ENCODE data around the gene FAM241B.

FAM241B gene

DNA sequence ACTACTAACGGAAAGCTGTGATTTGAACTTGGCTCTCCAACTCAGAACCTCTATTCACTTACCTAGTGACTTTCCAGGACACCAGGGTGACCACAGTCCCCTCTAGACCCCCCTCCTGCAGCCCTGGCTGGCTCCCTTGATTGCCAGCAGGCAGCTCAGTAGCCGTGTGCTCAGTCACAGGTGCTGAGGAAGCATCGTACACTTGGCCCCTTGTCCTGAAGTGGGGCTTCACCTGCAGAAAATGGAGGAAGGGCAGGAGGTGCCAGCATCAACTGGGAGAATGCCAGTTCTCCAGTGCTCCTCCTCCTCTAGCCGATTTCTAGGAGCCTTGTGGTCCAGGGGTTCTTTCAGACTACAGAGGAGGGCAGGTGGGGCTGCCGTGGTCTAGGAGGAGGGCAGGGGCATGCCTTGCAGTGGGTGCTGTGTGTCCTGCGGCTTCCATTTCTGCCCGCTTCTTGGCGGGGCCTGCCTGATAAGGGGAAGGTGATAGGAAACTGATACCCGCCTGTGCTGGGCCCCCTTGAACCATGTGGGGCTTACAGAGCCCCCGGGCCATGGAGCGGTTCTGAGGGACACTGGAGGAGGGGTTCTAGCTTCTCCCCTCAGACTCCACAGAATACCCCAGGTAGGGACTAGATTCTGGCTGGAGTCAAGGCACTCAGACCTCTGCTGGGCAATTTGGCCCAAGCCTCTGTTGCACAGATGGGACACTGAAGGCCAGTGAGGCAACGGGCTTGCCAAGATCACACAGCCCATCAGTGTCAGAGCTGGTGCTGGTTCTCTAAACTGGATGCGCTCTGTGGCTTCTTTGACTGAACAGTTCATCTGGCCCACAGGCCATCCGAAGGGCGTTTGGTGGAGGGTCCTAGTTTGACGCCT, 14.0 kb downstream of the FAM241B start:
- Histone ChIP-seq H3K4me2 (ENCODE audit: low read length, poor library complexity, severe bottlenecking) (no peak overlapping the region), H3K27me3 (ENCODE audit: control insufficient read depth in 1 of 2, insufficient read depth in 1 of 2, low read length in 2 of 2) (peaks cover 30 to 88% of the 10 kb centered on the region in 2 experiments)

DNA sequence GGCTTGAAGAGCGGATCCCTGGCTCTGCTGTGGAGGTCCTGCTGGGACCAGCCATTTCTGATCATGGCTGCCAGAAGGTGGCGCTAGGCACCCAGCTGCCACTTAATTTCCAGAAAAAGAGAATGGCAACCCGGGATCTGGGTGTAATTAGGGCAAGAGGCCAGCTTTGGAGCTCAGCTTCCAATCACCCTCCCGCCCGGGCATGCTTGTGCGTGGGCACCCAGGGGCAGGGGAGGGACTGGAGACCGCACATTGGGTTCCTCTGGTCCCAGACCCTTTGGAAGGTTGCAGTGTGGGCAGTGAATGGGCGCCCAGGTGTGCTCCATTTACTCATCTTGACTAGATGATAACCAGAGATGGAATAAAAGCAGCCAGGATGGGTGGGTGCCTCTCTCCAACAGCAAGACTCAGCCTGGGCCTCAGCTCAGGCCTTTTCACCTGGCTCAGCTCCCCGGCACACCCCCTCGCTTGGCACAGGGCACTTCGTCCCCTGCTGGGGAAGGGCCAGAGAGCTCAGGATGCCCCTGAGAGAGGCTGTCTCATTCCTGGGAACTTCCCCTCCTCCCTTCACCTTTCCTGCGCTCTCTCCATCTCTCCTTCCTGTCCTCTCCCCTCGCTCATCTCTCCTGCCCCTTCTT, 14.7 kb downstream of the FAM241B start:
- no peak overlapping the region for H2BK5ac ChIP-seq (ENCODE audit: low read depth, low read length, poor library complexity, severe bottlenecking)
- H3K14ac ChIP-seq (ENCODE audit: low read length in 2 of 2): no peak overlapping the region
- peaks cover 17% of the 10 kb centered on the region for H3K4me1 ChIP-seq (ENCODE audit: control insufficient read depth, insufficient read depth, low read depth, low read length)
- no peaks in the 10 kb centered on the region for H3K9me3 ChIP-seq (ENCODE audit: control insufficient read depth, low read length)
- no peak overlapping the region for H3K27ac ChIP-seq (ENCODE audit: low read length, poor library complexity, severe bottlenecking)
- peaks cover 30 to 95% of the 10 kb centered on the region in 2 experiments for H3K27me3 ChIP-seq (ENCODE audit: control insufficient read depth in 1 of 2, insufficient read depth in 1 of 2, low read length in 2 of 2)
- 48% methylated on average over 13 of the region's 13 CpGs for WGBS
- peak; percentile 59 for DNase-seq
- no peak overlapping the region for H2BK15ac ChIP-seq (ENCODE audit: low read depth, poor library complexity, severe bottlenecking)
- no peak overlapping the region for H3K4me2 ChIP-seq (ENCODE audit: low read length, poor library complexity, severe bottlenecking)
- H3K36me3 ChIP-seq (ENCODE audit: control insufficient read depth in 1 of 2, insufficient read depth in 2 of 2, low read depth in 1 of 2, low read length in 2 of 2): no peaks in the 10 kb centered on the region
- no peak overlapping the region for H4K91ac ChIP-seq (ENCODE audit: low read length)
- no peak overlapping the region for H2AK5ac ChIP-seq (ENCODE audit: low read length, severe bottlenecking)
- no peak overlapping the region for H2BK12ac ChIP-seq (ENCODE audit: low read length in 2 of 2)
- no peak overlapping the region for H3K23ac ChIP-seq (ENCODE audit: low read length in 2 of 2)
- H3K4me3 ChIP-seq (ENCODE audit: insufficient read depth in 1 of 2, low read depth in 1 of 2, low read length in 2 of 2): no peak overlapping the region
- H3K4ac ChIP-seq (ENCODE audit: low read depth in 1 of 2, low read length in 2 of 2): no peak overlapping the region
- H3K9ac ChIP-seq (ENCODE audit: low read length): no peak overlapping the region
- no peak overlapping the region for H2BK120ac ChIP-seq (ENCODE audit: low read depth, low read length)
- H4K8ac ChIP-seq (ENCODE audit: low read length): no peak overlapping the region
- no peak overlapping the region for H3K18ac ChIP-seq (ENCODE audit: low read depth in 1 of 2, low read length in 2 of 2)
- H3K79me1 ChIP-seq (replicated peaks; ENCODE audit: low read length, poor library complexity, severe bottlenecking): no peaks in the 10 kb centered on the region
- no peak overlapping the region for H2AFZ ChIP-seq (ENCODE audit: low read depth, low read length)

More for the DNA sequence above, 14.0 kb downstream of the FAM241B start:
- Histone ChIP-seq H2AFZ (ENCODE audit: low read depth, low read length) (no peak overlapping the region), H4K8ac (ENCODE audit: low read length) (no peak overlapping the region), H2AK5ac (ENCODE audit: low read length, severe bottlenecking) (no peak overlapping the region), H3K4me1 (ENCODE audit: control insufficient read depth, insufficient read depth, low read depth, low read length) (peaks cover 13% of the 10 kb centered on the region), H4K91ac (ENCODE audit: low read length) (no peak overlapping the region), H2BK120ac (ENCODE audit: low read depth, low read length) (no peak overlapping the region), H3K14ac (ENCODE audit: low read length in 2 of 2) (no peak overlapping the region), H3K36me3 (ENCODE audit: control insufficient read depth in 1 of 2, insufficient read depth in 2 of 2, low read depth in 1 of 2, low read length in 2 of 2) (no peaks in the 10 kb centered on the region), H3K23ac (ENCODE audit: low read length in 2 of 2) (no peak overlapping the region), H3K27ac (ENCODE audit: low read length, poor library complexity, severe bottlenecking) (no peak overlapping the region), H3K18ac (ENCODE audit: low read depth in 1 of 2, low read length in 2 of 2) (no peak overlapping the region), H3K4ac (ENCODE audit: low read depth in 1 of 2, low read length in 2 of 2) (no peak overlapping the region), H2BK15ac (ENCODE audit: low read depth, poor library complexity, severe bottlenecking) (no peak overlapping the region), H2BK12ac (ENCODE audit: low read length in 2 of 2) (no peak overlapping the region), H3K4me3 (ENCODE audit: insufficient read depth in 1 of 2, low read depth in 1 of 2, low read length in 2 of 2) (no peak overlapping the region), H2BK5ac (ENCODE audit: low read depth, low read length, poor library complexity, severe bottlenecking) (no peak overlapping the region), H3K9ac (ENCODE audit: low read length) (no peak overlapping the region), H3K79me1 (replicated peaks; ENCODE audit: low read length, poor library complexity, severe bottlenecking) (no peaks in the 10 kb centered on the region), H3K9me3 (ENCODE audit: control insufficient read depth, low read length) (no peaks in the 10 kb centered on the region)
- 64% methylated on average over 16 of the region's 16 CpGs for WGBS
- DNase-seq: no peak

DNA sequence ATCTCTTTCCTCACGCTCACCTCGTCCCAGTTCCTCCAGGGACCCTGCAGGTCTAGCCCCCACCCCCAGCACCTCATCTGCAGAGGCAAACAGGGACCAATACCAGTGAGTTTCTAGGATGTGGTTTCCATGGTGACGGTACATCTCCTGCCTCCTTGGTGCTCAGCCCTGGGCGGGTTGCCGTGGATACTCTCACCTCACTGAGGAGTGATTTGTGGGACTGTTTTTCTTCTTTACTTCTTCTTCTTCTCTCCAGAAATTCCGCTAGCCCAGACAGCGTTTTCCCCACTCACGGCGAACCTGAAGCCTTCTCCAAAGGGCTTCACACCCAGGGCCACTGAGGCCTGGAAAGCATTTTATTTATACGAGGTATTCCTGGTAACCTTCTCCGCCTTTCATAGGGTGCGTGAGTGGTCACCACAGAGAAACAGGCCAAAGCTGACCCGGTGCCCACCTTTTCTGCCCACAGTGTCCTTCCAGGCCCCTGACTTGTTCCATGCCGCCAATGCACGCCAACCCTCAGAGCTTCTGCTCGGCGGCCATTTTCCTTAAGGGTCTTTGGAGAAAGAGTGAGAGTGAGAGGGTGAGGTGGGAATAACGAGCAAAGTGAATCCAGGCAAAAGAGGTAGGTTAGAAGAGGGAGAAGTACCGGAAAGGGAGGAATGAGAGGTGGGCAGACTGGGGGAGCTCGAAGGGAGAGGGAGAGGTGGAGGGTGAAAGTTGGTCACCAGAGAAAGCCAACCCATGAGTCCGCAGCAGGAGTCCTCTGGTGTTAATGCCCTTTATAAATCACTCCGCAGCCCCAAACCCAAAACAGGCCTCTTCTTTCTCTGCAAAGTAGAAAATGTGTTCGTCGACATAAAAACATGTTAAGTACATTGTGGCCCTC, 15.5 kb downstream of the FAM241B start:
- H2AFZ ChIP-seq (ENCODE audit: low read depth, low read length): no peak overlapping the region
- no peak overlapping the region for H2BK120ac ChIP-seq (ENCODE audit: low read depth, low read length)
- no peaks in the 10 kb centered on the region for H3K36me3 ChIP-seq (ENCODE audit: control insufficient read depth in 1 of 2, insufficient read depth in 2 of 2, low read depth in 1 of 2, low read length in 2 of 2)
- no peak overlapping the region for H3K23ac ChIP-seq (ENCODE audit: low read length in 2 of 2)
- H3K4me2 ChIP-seq (ENCODE audit: low read length, poor library complexity, severe bottlenecking): no peak overlapping the region
- no peak for DNase-seq
- no peak overlapping the region for H3K18ac ChIP-seq (ENCODE audit: low read depth in 1 of 2, low read length in 2 of 2)
- H4K91ac ChIP-seq (ENCODE audit: low read length): no peak overlapping the region
- H3K4ac ChIP-seq (ENCODE audit: low read depth in 1 of 2, low read length in 2 of 2): no peak overlapping the region
- H2AK5ac ChIP-seq (ENCODE audit: low read length, severe bottlenecking): no peak overlapping the region
- H2BK12ac ChIP-seq (ENCODE audit: low read length in 2 of 2): no peak overlapping the region
- no peak overlapping the region for H3K27ac ChIP-seq (ENCODE audit: low read length, poor library complexity, severe bottlenecking)
- no peak overlapping the region for H3K9ac ChIP-seq (ENCODE audit: low read length)
- H2BK5ac ChIP-seq (ENCODE audit: low read depth, low read length, poor library complexity, severe bottlenecking): no peak overlapping the region
- H3K79me1 ChIP-seq (replicated peaks; ENCODE audit: low read length, poor library complexity, severe bottlenecking): no peaks in the 10 kb centered on the region
- H4K8ac ChIP-seq (ENCODE audit: low read length): no peak overlapping the region
- peaks cover 30 to 95% of the 10 kb centered on the region in 2 experiments for H3K27me3 ChIP-seq (ENCODE audit: control insufficient read depth in 1 of 2, insufficient read depth in 1 of 2, low read length in 2 of 2)
- no peaks in the 10 kb centered on the region for H3K9me3 ChIP-seq (ENCODE audit: control insufficient read depth, low read length)
- H3K4me3 ChIP-seq (ENCODE audit: insufficient read depth in 1 of 2, low read depth in 1 of 2, low read length in 2 of 2): no peak overlapping the region
- H3K4me1 ChIP-seq (ENCODE audit: control insufficient read depth, insufficient read depth, low read depth, low read length): peaks cover 21% of the 10 kb centered on the region
- H3K14ac ChIP-seq (ENCODE audit: low read length in 2 of 2): no peak overlapping the region
- 86% methylated on average over 23 of the region's 24 CpGs for WGBS
- no peak overlapping the region for H2BK15ac ChIP-seq (ENCODE audit: low read depth, poor library complexity, severe bottlenecking)
